NK-92 (cell line): ENCODE data around the gene TMEM50B.
"Not testable (repeated sequence)": the region's sequence is repeated elsewhere in the genome, so short reads cannot be mapped to it uniquely, and the experiment has no call there.

Experiments used
- DNase-seq: peaks from one replicate; lab custom pipeline; 2025; ENCODE audit not compliant: unreplicated experiment; lab: John Stamatoyannopoulos, UW

Gene TMEM50B

DNA sequence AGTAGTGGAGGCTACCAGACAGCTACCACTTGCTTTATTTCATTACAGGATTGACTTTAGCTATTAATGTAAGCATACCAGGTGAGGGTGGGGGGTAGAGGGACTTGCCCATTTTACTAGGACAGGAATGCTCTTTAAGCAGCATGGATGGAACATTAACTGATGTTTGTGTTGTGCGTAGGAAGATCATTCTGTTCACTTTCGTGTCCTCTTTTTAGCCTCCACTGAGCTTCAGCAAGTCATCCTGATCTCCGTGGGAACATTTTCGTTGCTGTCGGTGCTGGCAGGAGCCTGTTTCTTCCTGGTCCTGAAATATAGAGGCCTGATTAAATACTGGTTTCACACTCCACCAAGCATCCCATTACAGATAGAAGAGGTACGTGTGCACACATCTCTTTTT, 47.3 kb downstream of the TMEM50B start:
- DNase-seq = no peak

DNA sequence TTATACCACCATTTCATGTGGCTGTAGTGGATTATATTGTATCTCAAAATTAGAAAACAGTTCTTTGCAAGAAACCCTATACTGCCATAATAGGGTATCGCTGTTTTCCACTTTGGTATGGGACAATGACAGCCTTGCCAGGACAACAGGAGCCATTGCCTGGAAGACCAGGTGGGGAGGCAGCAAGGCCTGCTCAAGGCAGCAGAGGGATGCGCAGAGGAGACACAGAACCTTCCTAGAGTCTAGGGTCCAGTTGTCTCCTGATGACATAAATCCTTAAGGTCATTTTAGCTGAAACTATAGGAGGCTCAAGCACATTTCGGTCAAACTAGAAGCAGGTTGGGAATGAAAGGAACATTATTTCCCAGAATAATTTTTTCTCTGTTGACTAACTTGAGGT, 48.9 kb downstream of the TMEM50B start:
- no peak for DNase-seq

DNA sequence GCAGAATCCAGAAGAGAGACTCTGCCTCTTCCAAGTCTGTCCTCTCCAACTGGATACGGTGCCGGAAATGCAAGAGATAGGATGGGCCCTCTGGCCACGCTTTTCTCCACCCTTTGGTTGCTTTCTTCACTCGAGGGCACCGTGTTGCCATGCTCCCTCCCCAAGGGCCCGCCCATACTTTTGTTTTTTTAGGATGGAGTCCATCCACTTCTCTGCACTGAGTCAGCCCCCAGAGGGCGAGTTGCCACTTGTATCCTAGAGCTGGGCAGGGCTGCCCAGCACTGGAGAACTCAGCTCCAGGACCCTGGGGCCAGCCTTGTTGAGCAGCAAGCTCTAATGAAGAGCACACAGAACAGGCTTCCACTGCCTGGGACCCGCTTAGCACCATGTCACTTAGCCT, 51.1 kb downstream of the TMEM50B start:
- DNase-seq = no peak

DNA sequence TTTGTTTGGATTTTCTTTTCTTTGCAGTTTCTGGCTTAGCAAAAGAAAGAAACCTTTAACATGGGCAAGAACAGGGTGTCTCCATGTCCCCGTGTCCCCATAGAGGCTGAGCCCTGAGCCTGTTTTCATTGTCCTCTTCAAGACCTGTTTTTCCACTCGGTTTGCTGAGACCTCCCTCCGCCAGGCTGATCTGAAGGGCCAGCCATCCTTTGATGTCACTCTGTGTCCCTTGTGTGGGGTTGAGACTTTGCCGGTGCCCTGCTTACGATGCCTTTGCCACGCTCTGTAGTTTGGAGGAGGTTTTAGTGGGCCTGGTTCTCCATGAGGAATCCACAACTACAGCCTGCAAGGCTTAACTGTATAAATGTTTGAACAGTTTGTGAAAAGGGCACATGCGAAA, 52.7 kb downstream of the TMEM50B start:
- DNase-seq = no peak

DNA sequence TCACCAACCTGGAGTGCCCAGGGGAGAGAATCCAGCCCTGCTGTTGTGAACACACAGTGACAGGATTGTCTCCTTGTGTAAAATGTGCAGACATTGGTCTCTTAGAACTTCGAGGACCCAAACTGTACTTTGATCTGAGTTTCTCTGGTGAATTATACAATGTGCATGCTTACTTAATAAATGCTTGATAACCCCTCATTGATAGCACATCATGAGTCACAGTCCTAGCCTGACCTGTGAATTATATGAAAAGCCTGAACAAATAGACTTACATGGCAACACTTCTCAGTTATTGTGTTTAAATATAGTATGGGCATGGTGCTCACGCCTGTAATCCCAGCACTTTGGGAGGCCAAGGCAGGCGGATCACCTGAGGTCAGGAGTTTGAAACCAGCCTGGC, 53.9 kb downstream of the TMEM50B start:
- DNase-seq = no peak

DNA sequence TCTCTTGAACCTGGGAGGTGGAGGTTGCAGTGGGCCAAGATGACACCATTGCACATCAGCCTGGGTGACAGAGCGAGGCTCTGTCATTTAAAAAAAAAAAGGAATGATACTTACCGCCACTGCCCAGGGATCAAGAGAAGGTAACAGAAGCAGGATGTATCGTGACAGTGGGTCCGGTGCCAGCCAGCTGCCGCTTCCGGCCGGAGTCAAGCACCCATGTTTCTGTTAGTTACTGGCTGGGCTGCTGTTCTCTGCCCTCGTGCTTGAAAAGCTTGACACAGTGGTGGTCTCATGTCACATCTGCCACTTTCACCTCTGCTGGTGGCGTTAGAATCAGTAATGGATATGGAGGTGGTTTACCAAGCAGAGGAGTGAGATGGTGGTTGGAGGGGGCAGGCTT, 55.6 kb downstream of the TMEM50B start:
- DNase-seq = no peak

DNA sequence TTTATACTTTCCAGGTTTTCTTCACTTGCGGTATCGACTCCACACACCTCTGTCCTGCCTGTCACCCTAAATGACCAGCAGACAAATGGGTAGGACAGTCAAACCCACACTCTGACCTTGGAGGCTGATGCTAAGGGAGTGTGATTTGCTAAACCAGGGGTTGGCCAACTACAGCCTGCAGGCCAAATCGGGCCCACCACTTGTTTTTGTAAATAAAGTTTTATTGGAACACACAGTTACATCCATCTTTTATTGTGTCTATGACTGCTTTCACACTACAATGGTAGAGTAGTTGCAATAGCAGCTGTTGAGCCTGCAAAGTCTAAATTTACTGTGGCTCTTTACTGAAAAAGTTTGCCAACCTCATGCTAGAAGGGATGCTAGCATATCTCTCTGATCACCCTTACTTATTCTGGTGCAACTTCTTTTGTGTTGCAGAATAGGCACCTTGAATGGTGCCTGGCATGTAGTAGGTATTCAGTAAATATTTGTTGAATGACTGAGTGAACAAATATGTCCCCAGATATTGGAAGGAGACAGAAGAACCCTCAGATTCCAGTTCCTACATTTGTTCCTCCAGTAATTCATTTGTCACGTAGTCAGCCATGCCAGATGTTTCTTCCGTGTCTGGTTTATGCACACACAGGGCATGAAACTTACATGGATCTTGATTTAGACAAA, 57.9 kb downstream of the TMEM50B start:
- DNase-seq = no peak

DNA sequence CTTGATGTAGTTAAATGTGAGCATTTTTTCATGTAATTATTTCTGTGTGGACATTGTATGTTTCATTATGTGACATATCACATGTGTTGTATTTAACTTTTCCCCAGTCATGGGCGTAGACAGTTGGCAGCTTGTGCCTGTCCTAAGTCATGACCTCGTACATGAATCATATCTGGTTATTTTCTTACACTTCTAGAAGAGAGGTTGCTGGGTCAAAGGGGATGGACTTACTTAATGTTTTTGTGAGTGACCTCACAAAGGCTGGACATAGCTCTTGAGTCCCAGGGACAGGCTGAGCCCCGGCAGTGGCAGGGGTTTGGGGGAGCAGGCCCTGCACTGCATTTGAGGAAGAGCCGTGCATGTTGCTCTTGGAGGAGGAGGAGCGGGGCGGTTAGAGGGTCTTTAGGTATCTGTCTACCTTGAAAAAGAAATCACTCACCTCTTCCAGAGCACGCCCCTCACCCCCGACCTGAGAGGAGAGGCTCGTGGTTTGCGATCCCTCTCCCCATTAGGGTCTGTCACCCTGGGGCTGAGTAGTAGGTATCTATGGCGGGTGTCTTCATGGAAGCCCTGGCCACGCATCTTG, 60.1 kb downstream of the TMEM50B start:
- DNase-seq = no peak

DNA sequence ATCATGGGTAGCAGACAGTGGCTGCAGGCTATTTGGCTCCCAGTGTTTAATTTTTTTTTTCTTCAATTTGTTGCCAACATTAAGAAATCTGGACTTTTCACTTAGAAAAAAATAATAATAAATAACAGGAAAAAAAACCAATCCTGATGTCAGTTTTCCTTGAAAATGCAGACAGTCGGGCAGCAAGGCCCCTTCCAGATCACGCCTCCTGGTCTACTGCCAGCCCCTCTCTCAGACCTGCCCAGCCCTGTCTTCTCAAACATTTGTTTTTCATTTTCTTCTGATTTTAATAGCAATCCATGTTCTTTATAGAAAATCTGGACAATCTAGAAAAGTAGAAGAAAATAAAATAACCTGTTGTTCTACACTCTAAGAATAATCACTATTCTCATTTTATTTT, 61.1 kb downstream of the TMEM50B start:
- no peak for DNase-seq

DNA sequence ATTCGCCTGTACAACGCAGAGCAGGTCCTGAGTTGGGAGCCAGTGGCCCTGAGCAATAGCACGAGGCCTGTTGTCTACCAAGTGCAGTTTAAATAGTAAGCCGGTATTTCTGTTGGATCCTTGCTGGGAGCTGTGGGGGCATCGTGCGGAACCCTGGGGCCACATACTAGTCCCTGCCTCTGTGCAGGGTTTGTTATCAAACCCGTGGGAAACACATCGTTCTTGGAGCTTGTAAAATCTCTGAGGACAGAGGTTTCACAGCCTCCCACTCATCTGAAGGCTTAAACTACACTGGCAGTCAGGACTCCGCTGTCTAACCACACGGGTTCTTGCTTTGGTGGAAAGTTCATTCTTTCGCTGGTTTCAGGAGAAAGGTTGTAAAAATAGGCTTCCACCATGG, 64.8 kb downstream of the TMEM50B start:
- no peak for DNase-seq

DNA sequence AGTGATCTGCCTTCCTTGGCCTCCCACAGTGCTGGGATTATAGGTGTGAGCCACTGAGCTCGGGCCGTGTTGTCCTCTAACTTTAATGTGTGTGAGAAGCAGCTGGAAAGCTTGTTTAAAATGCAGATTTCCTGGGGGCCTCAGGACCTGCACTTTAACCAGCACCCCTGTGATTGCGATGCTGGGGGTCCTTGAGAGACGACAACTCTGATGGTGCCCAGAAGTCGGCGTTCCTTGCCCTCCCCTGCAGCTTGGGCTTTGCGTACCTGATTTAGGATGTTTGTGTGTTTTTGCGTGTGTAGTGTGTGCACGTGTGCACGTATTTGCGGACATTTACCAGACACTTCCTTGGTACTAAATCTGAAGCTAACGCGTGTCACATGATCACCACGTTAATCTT, 65.7 kb downstream of the TMEM50B start:
- no peak for DNase-seq

DNA sequence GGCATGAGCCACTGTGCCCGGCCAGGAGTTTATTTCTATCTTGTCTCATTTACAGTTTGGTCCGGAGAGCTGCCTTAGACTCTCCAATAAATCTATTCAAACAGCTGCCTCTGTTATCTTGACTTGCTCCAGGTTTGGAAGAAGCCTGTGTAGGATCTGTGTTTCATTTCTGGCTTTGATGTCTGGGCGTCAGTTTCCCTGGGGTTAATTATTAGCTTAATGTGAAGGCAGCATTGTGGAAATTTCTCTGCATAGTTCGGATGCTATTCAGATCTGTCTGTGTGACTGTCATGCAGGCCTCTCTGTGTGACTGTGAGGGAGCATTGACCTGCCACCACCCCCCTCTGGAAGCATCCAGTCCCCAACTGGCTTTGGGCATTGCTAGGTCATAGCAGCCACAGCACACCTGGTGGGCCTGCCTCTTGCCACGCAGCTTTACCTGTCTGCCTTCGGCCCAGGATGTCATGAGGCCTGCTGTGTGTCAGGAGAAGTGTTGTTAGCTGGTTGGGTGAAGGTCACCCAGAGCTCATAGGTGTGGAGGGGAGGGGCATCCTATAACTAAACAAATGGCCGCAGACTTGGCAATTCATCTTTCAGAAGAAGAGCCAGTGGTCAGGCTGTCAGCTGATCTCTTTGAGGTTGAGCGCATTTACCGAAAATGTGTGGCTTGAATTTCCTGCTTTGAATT, 66.8 kb downstream of the TMEM50B start:
- no peak for DNase-seq

DNA sequence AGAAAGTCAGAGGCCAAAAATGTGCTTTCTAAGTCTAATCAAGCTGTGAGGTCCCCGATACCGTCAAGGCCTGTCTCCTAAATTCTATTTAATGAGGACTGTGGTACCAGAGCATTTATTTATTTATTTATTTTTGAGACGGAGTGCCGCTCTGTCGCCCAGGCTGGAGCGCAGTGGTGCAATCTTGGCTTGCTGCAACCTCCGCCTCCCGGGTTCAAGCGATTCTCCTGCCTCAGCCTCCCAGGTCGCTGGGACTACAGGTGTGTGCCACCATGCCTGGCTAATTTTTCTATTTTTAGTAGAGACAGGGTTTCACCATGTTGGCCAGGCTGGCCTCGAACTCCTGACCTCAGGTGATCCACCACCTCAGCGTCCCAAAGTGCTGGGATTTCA, 67.3 kb downstream of the TMEM50B start:
- DNase-seq = not testable (repeated sequence)

DNA sequence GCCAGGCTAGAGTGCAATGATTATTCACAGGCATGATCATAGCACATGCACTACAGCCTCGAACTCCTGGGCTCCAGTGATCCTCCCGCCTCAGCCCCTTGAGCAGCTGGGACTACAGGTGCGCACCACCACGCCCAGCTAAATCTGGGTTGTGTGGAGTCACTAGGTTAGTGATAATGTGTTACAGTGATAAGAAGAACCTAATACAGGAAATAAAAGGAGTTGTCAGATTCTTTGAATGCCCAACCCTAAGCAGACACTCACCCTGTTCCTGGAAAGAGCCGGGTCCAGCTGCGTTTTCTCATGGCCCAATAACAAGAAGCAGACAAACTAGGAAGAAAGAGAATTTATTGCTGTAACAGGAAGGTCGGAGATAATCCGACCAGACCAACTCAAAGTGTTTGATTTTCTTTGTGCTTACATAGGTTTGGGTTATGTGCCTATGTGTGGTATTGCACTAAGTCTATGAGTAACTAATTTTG, 67.8 kb downstream of the TMEM50B start:
- no peak for DNase-seq

DNA sequence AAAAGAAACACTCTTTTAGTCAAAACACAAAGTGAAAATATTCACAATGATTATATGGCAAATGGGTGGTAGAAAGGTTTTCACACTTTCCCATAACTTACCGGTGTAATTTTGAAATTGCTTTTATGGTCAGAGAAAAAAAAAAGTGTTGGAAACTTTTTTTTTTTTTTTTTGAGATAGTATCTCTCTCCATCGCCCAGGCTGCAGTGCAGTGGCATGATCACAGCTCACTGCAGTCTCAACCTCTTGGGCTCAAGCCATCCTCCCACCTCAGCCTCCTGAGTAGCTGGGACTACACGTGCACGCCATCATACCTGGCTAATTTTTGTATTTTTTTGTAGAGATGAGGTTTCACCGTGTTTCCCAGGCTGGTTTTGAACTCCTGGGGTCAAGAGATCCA, 73.3 kb downstream of the TMEM50B start:
- DNase-seq = no peak

DNA sequence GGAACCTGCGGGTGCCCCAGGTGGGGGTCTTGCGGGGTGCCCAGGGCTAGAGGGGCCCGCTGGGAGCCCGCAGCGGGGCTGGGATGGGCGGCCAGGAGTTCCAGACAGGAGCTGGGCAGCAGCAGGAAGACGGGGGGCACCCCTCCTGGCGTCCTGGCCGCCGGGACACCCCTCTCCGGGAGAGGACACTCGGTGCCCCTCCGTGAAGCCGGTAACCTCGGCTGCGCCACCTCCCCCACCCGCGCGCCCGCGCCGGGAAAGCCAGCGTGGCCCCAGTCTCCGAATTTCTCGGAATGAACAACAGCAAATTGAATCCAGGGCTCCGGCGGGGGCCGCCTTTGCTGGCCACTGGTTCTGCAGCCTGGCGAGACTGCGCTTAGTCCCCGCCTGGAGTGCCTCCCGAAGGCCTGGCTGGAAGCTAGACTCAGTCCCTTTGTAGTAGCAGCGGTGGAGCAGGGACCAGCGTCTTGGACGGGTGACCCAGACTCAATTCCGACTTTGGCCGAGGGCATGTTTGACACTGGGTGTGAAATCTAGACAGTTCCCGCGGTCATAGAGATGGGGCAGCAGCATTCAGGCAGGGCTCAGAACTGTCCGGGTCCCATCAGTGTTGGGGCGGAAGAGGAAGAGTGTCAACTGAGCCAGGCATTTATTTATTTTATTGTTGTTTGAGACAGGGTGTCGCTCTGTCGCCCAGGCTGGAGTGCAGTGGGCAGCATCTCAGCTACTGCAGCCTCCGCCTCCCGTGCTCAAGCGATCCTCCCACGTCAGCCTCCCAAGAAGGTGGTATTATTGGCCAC, 75.8 kb downstream of the TMEM50B start:
- DNase-seq = no peak

DNA sequence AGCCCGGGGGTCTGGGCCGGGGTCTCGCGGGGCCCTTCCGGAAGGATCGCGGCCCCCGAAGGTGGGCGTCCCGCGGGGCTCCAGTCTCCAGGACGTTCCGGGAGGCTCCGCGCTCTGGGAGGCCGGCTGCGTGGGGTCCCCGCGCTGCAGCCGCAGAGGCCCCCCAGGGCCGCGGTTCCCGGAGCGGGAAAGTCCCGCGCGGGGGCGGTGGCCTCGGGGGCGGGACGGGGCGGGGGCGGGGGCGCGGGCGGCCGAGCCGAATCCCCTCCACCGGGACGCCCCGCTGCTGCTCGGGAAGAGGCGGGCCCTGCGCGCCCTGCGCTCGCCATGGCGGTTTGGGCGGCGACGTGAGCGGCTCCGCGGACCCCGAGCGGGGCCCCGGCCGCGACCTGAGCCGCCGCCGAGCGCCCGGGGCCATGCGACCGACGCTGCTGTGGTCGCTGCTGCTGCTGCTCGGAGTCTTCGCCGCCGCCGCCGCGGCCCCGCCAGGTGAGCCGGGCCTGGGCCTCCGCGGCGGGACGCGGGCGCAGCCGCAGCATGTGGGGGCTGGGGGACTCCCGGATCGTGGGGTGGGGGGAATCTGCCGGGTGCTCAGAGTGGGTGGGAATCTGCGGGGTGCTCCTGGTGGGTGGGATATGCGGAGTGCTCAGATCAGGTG, 76.5 kb downstream of the TMEM50B start, which contains the start of gene IFNGR2:
Gene IFNGR2 (plus strand): TSS at position 286 of the 658 bp plus-strand sequence. CDS start 131 bp downstream, at position 417.
- DNase-seq = no peak

DNA sequence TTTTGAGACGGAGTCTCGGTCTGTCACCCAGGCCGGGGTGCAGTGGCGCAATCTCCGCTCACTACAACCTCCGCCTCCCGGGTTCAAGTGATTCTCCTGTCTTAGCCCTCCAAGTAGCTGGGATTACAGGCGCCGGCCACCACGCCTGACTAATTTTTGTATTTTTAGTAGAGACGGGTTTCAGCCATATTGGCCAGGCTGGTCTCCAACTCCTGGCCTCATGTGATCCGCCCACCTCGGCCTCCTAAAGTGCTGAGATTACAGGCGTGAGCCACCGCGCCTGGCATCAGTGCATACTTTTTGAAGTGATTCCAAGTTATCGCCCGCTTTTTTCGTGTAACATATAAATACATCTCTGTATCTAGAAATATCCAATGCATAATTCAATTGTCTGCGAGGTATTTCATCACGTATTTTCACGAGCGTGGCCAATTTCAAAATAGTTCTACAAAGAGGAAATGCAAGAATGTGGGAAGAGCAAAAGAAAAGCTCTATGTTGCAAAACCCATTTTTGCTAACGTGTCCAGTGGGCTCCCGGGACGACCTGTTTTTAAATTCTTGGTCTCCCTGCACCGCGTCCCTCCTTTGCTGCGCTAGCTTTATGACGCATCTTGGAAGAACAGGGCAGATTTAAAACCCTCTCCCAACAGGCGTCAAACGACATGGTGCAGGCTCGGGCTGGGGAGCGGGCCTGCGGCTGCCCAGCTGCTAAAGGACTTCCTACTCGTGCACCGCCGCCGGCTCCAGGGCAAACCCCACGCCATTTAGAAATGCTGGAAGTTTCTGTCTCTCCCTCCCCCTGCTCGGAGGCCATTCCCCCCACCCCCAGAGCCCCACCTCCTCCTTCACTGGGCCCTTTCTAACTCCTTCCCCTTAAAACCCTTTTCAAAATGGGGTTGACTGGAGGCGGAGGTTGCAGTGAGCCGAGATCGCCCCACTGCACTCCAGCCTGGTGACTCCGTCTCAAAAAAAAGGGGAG, 77.5 kb downstream of the TMEM50B start:
- no peak for DNase-seq

DNA sequence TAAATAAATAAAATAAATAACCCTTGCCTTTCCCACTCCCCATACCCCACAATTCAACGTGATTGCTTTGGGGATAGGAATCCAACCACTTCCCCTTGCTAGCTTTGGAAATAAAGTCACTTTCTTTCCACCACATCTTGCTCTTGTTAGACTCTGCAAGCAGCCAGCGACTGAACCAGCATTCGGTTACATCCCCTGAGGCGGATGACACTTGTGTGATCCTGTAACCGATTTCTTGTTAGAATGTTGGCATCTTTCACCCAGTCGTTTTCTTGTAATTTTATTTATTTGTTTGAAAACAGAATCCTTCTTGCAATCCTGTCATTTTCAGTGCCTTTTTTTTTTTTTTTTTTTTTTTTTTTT, 78.2 kb downstream of the TMEM50B start:
- DNase-seq = no peak
